ENCODE data around the gene VENTX.

VENTX gene

DNA sequence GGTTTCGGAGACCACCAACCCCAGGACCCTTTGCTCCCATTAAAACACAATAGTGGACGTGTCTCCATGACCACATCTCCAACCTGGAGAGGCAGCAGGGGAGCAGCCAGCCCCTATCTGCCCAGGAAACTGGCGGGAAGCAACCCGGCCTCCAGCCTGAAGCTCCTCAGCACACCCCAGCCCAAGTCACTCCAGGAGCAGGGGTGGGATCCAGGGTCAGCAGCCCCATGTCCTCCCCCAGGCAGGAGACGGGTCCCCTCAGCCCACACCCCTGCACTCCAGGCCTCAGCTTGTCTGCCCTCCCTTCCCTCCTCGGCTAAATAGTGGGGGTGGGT lies 38.4 kb downstream of the VENTX start:
- Histone ChIP-seq H3F3A (ENCODE audit: low read depth) (no peaks in the 10 kb centered on the region), H3K36me3 (ENCODE audit: insufficient read depth, low read length) (no peaks in the 10 kb centered on the region; the same call in 1 of the 2 replicates), H3K4me3 (ENCODE audit: low read length, poor library complexity, severe bottlenecking) (no peak overlapping the region), H3K9ac (ENCODE audit: low read depth, low read length, poor library complexity, severe bottlenecking) (peak overlapping the region; percentile 62), H4K20me1 (ENCODE audit: insufficient read depth, low read length, poor library complexity, severe bottlenecking) (no peaks in the 10 kb centered on the region), H3K9me2 (replicated peaks; ENCODE audit: low read depth, low read length) (no peaks in the 10 kb centered on the region), H3K4me2 (ENCODE audit: low read depth, low read length, poor library complexity, severe bottlenecking) (no peak overlapping the region), H2AFZ (ENCODE audit: low read length) (no peak overlapping the region), H3K9me3 (ENCODE audit: insufficient read depth, low read depth, low read length) (no peaks in the 10 kb centered on the region), H3K27me3 (ENCODE audit: insufficient read depth, low read length, poor library complexity, severe bottlenecking) (no peaks in the 10 kb centered on the region), H3K79me2 (ENCODE audit: insufficient read depth, low read length) (no peaks in the 10 kb centered on the region), H3K4me1 (ENCODE audit: insufficient read depth, low read length, poor library complexity, severe bottlenecking) (peaks cover 55% of the 10 kb centered on the region)
- TF ChIP-seq EZH2phosphoT487 (IDR thresholded peaks at IDR 0.05; ENCODE audit: borderline replicate concordance), result no peak
- TF ChIP-seq, protein P1, sequence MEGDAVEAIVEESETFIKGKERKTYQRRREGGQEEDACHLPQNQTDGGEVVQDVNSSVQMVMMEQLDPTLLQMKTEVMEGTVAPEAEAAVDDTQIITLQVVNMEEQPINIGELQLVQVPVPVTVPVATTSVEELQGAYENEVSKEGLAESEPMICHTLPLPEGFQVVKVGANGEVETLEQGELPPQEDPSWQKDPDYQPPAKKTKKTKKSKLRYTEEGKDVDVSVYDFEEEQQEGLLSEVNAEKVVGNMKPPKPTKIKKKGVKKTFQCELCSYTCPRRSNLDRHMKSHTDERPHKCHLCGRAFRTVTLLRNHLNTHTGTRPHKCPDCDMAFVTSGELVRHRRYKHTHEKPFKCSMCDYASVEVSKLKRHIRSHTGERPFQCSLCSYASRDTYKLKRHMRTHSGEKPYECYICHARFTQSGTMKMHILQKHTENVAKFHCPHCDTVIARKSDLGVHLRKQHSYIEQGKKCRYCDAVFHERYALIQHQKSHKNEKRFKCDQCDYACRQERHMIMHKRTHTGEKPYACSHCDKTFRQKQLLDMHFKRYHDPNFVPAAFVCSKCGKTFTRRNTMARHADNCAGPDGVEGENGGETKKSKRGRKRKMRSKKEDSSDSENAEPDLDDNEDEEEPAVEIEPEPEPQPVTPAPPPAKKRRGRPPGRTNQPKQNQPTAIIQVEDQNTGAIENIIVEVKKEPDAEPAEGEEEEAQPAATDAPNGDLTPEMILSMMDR (conservative IDR thresholded peaks at IDR 0.05; ENCODE audit: low read length), result no peak

DNA sequence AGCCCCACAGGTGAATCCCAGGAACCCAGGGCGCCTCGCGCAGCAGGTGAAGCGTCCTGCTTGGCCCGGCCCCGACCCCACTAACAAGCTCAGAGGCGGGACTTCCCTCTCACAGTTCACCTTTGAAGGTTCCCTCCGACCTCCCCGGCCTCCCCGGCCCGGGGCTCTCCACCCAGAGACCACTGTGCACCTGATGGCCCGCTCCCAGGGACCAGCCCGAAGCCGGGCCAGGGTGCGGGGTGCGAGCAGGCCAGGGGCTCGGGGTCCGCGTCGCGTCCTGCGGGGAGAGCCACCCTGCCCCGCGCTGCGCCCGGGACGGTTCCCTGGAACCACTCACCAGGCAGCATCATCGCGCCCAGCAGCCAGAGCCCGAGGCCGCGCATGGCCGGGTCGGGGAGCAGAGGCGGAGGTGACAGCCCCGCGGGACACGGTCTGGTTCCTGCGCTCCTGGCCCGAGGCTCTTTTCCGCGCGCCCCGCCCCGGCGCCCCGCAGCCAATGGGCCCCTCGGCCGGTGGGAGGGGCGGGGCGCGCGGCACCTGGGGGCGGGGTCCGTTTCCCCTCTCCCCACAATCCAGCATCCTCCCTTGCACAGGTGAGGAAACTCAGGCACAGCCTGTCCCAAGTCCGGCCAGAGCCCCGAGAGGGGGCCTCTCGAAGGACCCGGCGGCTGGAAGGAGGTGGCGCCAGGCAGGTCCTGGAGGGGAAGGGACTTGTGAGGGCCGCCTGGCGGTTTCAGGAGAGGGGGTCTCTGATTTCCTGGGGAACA lies 39.0 kb downstream of the VENTX start, which contains the start of gene ADAM8:
ADAM8 (minus strand) TSS at position 434 of the 767 bp plus-strand sequence; CDS start at position 383, 51 bp downstream.
- Histone ChIP-seq H4K20me1 (ENCODE audit: insufficient read depth, low read length, poor library complexity, severe bottlenecking) (no peaks in the 10 kb centered on the region), H3K9ac (ENCODE audit: low read depth, low read length, poor library complexity, severe bottlenecking) (peak within 1 kb of the TSS; percentile 78), H3K9me3 (ENCODE audit: insufficient read depth, low read depth, low read length) (no peaks in the 10 kb centered on the region), H3K4me2 (ENCODE audit: low read depth, low read length, poor library complexity, severe bottlenecking) (peak within 1 kb of the TSS; percentile 92), H3K27me3 (ENCODE audit: insufficient read depth, low read length, poor library complexity, severe bottlenecking) (no peaks in the 10 kb centered on the region), H3K79me2 (ENCODE audit: insufficient read depth, low read length) (no peaks in the 10 kb centered on the region), H2AFZ (ENCODE audit: low read length) (no peak within 1 kb of the TSS), H3K36me3 (ENCODE audit: insufficient read depth, low read length) (peaks cover 1% of the 10 kb centered on the region; the same call in 1 of the 2 replicates), H3K4me1 (ENCODE audit: insufficient read depth, low read length, poor library complexity, severe bottlenecking) (peaks cover 55% of the 10 kb centered on the region), H3K9me2 (replicated peaks; ENCODE audit: low read depth, low read length) (no peaks in the 10 kb centered on the region), H3K4me3 (ENCODE audit: low read length, poor library complexity, severe bottlenecking) (peak within 1 kb of the TSS; percentile 66), H3F3A (ENCODE audit: low read depth) (no peaks in the 10 kb centered on the region)
- no peak for TF ChIP-seq EZH2phosphoT487 (IDR thresholded peaks at IDR 0.05; ENCODE audit: borderline replicate concordance)
- TF ChIP-seq, protein P1 (conservative IDR thresholded peaks at IDR 0.05; ENCODE audit: low read length), result no peak

DNA sequence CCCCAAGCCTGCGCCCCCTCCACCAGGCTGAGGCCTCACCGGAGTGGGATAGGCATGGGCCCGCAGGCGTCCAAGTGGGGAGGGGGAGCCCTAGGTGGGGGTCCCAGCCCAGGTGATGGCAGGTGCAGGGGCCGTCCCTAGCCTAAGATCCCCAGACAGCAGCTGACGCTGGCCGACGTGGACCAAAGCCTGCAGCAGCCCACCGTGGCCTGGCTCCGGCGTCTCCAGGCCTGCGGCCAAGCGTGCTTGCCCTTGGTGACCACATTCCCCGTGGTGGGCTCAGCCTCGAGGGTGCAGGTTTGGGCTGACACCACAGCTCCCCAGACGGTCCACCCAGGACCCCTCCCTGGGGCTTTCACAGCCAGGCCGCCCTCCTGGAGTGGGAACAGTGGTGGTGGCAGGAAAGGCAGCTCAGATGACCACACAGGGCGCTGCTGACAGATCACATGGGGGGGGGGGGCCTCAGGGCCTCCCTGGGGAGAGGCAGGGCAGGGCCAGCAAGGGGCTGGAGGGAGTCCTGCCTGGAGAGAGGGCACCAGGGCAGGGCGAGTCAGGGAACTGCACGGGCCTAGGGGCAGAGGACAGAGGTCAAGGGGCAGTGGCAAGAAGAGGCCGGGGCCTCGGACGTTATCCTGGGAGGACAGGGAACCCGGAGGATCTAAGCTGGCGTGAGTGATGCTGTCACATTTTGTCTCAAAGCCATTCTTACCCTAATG lies 39.8 kb downstream of the VENTX start:
- H3K9me2 ChIP-seq (replicated peaks; ENCODE audit: low read depth, low read length), result no peaks in the 10 kb centered on the region
- peaks cover 9% of the 10 kb centered on the region; the same call in 1 of the 2 replicates for H3K36me3 ChIP-seq (ENCODE audit: insufficient read depth, low read length)
- H3F3A ChIP-seq (ENCODE audit: low read depth), result no peaks in the 10 kb centered on the region
- no peaks in the 10 kb centered on the region for H3K79me2 ChIP-seq (ENCODE audit: insufficient read depth, low read length)
- H3K4me1 ChIP-seq (ENCODE audit: insufficient read depth, low read length, poor library complexity, severe bottlenecking), result peaks cover 55% of the 10 kb centered on the region
- no peaks in the 10 kb centered on the region for H3K9me3 ChIP-seq (ENCODE audit: insufficient read depth, low read depth, low read length)
- H3K4me2 ChIP-seq (ENCODE audit: low read depth, low read length, poor library complexity, severe bottlenecking), result peak overlapping the region; percentile 92
- H2AFZ ChIP-seq (ENCODE audit: low read length), result no peak overlapping the region
- no peaks in the 10 kb centered on the region for H3K27me3 ChIP-seq (ENCODE audit: insufficient read depth, low read length, poor library complexity, severe bottlenecking)
- peak overlapping the region; percentile 66 for H3K4me3 ChIP-seq (ENCODE audit: low read length, poor library complexity, severe bottlenecking)
- no peak for TF ChIP-seq EZH2phosphoT487 (IDR thresholded peaks at IDR 0.05; ENCODE audit: borderline replicate concordance)
- TF ChIP-seq, protein P1 (conservative IDR thresholded peaks at IDR 0.05; ENCODE audit: low read length), result no peak
- no peaks in the 10 kb centered on the region for H4K20me1 ChIP-seq (ENCODE audit: insufficient read depth, low read length, poor library complexity, severe bottlenecking)
- H3K9ac ChIP-seq (ENCODE audit: low read depth, low read length, poor library complexity, severe bottlenecking), result peak overlapping the region; percentile 78

Measured in Loucy (cell line).